NCI-H1436 treated with DMSO at 0.1 percent for 48 hours (cell line): ENCODE data around the gene TPRN.

Source experiments
- DNase-seq: peaks from one replicate; lab custom pipeline; 2025; lab: John Stamatoyannopoulos, UW

Gene TPRN

DNA sequence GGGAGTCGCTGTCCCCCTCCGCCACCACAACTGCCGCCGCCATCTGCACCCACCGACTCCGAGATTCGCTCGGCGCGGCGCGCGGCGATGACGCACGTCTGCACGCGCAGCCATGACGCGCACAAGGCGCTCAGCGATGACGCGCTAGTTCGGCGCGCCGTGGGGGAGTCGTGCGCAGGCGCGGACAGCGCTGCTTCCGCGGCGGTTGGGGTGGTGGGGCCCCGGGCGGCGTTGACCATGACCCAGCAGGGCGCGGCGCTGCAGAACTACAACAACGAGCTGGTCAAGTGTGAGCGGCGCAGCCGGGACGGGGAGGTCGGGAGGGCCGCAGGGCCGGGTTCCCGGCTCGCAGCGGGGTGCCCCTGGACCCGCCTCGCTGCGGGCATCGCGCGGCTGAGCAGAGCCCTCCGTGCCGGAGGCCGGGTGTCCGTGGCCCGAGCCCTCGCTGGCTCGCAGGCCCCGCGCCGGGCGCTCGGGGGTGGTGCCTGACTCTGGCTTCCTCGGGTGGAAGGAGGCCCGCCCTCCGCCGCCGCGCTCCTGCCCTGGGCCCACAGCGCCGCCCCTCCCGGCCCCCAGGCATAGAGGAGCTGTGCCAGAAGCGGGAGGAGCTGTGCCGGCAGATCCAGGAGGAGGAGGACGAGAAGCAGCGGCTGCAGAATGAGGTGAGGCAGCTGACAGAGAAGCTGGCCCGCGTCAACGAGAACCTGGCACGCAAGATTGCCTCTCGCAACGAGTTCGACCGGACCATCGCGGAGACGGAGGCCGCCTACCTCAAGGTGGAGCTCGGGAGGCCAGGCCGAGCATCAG, 11.8 kb downstream of the TPRN start, which contains the start of the genes ANAPC2 and SSNA1:
ANAPC2 (minus strand) TSS at position 71 of the 807 bp plus-strand sequence; CDS start at position 43, 28 bp downstream.
SSNA1 (plus strand) TSS at position 187 of the 807 bp plus-strand sequence; CDS start at position 238, 51 bp downstream.
- DNase-seq, result peak; percentile 58

DNA sequence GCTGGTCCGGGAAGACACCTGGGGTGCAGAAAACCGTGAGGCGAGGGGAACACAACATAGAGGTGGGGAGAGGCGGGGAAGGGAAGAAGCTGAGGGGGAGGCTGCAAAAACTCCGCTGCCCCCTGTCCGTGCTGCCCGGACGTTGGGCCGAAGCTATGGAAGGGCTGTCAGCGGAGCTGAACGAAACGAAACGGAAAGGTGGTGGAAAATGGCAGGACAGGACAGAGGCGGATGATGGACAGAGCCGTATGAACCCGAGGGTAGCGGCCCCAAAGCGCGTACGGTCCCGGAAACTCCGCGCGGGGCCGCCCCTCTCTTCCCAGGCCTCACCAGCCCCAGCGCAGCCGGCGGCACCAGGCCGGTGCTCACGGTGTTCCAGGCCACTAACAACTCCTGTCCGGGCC, 12.5 kb downstream of the TPRN start:
- no peak for DNase-seq

DNA sequence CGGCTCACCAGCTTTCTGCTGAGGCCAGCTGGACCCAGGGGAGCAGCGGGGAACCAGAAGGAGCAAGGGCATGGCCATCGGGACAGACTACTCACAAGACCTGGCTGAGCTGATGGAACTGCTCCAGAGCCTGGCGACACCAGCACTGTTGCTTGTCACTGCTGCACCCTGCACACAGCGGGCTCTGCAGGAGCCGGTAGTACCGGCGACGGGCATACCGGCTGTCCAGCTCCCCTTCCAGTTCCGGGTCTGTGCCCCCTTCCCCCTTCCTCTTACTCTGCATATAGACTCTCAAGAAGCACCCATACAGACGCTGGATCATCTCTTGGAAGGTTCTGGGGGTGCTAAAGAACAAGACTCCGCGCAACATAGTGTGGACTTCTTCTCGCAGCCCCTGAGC, 13.2 kb downstream of the TPRN start:
- DNase-seq, result no peak

DNA sequence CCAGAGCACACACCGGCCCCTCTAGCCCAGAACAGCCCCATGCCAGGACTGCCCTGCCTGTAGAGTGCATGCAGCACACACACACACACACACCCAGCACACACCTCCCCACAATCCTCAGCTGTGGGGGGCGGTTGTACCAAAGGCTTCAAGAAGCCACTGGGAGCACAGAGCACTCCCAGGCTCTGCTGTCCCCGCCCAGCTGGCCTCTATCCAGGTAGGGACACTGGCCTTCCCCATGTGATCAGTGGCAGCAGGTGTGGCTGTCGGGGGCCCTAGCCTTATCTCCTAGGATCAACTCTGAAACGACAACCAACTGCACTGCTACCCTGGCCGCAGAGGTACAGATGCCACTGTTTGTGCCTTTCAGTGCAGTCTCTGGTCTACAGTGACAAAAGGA, 14.2 kb downstream of the TPRN start:
- DNase-seq, result no peak

DNA sequence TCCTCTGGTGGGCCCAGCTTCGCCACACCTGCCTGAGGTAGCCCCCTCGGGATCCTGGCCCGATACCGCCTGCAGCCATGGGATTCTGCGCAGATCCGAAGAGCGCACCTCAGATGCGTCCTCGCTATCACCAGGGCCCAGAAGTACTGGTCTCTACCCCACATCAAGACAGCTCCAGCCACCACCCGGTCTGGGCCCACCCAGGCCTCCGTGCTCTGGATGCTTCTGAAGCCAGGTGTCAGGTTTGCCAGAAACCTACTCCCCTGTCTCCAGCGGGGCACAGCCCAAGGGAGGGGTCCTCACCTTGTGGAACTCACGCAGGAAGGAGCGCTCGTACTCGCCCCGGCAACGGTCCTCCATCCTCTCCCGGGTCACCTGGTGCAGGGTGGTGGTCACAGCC, 14.6 kb downstream of the TPRN start:
- DNase-seq, result no peak

DNA sequence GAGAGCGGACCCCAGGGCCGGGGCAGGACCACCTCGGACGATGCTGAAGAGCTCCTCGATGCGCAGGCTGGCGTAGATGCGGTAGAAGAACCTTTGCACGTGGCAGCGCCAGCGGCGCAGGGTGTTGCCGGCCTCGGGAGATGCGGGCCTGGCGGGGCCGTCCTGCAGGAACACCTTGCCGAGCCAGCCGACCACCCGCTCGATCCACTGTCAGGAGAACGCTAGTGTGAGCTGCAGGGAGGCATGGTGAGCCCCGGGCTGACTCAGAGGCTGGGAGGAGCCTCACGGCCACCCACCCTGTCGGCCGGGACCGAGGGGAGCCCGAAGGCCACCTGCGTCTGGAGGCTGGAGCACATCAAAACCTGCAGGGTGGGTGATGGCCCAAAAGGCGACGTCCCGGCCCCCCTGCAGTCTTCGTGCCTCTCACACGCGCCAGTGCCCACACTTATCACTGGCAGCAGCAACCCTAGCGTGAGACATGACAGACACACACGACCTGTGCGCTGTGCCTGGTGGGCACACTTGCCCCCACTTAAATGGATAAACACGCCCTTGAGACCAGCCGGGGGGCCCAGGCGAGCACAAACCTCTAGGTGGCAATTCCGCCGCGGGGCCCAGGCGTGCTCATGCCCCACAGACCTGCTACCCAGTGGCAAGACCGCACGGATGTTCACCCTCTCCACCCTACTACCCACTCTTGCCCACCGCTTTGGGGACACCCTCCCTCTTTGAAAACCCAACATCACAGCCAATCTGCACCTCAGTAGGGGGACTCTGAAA, 15.5 kb downstream of the TPRN start:
- no peak for DNase-seq

DNA sequence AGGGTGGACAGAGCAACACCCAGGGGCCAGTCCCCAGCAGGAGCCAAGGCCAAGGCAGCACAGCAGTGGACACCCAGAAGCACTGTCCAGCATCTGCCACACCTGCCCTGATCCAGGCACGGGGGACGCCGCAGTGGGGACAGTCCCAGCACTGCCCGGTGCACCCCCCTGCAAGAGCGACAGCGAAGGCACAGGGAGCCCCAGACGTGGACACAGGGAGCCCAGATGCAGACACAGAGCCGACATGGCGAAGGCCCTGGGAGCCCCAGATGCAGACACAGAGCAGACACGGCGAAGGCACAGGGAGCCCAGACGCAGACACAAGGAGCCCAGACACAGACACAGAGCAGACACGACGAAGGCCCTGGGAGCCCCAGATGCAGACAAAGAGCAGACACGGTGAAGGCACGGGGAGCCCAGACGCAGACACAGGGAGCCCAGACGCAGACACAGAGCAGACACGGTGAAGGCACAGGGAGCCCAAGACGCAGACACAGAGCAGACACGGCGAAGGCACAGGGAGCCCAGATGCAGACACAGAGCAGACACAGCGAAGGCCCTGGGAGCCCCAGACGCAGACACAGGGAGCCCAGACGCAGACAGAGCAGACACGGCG, 16.5 kb downstream of the TPRN start:
- DNase-seq, result no peak

DNA sequence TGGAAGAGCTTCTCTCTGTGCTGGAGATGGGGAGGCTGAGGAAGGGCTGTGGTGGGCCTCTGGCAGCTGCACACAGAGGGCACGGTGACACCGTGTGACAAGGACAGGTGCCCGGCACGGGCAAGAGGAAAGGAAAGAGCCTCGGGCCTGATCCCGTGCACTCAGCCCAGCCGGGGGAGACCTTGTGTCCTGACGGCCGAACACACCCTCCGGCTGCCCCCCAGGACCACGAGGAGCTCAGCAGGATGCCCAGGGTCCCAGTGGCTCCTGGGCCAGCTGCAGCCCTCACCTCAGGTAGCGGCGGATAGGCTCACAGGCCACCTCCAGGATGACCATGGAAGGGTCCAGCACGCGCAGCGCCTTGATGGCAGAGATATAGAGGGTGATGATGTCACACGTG, 17.7 kb downstream of the TPRN start:
- DNase-seq, result no peak

DNA sequence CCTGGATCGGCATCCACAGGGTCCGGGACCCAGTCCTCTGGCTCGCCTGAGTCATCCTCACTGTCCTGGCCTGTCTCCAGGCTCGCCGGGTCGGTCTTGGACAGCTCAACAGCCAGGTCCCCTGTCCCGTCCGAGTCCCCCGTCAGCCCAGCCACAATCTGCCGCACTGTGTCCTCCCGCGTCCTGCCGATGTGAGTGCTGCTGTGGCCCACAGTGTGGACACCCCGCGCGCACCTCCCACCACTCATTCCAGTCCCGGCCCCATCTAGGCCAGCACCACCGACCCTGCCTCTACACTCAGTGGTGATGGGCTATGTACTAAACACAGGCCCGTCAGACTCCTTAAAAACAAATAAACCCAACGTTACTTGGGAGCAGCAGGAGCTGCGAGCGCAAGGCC, 18.9 kb downstream of the TPRN start:
- no peak for DNase-seq

DNA sequence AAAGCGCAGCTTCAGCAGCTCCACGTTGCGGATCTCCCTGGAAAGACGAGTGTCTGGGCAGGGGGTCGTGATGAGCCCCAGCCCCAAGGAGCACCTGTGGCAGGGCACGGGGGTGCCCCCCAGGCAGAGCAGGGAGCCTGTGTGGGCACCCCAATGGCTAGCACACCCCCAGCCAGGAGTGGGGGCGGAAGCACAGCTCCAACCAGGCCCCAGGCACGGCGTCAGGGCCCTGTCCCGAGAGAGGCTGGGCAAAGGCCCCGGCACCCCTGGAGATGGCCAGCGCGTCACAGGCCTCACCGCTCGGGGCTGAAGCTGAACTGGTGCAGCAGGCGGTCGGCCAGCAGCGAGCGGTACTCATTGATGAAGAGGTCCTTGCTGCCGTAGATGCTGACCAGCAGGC, 20.1 kb downstream of the TPRN start:
- DNase-seq, result no peak

DNA sequence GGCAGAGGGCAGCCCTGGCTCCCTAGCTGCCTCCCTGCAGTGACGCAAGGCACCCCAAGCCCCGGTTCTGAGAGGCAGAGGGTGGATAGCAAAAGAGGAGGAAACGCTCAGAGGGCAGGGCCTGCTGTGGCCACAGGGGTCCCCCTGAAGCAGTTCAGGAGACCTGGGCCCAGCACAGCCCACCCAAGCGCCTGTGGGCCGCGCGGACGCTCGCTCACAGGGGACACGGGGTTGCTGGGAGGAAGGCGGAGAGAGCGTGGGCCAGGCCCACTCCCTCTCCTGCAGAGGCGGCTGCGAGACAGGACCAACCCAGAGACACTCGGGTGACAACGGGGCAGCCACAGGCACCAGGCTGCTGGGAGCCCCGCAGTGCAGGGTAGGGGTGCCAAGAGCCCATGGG, 20.8 kb downstream of the TPRN start:
- no peak for DNase-seq

DNA sequence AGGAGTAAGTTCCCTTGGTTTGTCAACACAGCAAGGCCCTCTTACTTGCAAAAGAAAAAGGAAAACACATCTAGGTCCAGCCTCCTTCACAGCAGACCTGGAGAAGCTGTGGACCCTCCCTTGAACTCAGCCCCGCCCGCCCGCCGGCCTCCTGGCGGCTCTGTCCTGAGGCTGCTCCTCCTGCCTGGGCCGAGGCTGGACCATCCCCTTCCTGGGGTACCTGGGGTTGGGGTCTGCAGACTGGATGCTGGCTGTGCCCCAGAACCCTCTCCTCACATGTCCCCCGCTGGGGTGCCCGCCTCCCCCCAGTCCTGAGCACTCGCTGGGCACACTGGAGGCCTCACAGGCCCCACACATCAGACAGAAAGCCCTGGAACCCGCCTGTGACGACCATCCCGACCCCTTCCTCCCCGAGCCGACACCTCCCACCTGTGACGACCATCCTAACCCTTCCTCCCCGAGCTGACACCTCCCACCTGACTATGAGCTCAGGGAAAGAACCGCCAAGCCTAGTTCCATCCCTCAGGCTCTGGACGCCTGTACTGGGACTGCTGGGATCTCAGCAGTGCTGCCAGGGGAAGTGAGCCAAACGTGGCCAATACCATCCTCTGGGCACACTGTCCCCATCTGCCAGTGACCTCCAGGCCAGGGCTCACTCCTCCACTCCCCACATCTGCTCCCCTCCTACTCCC, 21.5 kb downstream of the TPRN start:
- DNase-seq, result no peak

DNA sequence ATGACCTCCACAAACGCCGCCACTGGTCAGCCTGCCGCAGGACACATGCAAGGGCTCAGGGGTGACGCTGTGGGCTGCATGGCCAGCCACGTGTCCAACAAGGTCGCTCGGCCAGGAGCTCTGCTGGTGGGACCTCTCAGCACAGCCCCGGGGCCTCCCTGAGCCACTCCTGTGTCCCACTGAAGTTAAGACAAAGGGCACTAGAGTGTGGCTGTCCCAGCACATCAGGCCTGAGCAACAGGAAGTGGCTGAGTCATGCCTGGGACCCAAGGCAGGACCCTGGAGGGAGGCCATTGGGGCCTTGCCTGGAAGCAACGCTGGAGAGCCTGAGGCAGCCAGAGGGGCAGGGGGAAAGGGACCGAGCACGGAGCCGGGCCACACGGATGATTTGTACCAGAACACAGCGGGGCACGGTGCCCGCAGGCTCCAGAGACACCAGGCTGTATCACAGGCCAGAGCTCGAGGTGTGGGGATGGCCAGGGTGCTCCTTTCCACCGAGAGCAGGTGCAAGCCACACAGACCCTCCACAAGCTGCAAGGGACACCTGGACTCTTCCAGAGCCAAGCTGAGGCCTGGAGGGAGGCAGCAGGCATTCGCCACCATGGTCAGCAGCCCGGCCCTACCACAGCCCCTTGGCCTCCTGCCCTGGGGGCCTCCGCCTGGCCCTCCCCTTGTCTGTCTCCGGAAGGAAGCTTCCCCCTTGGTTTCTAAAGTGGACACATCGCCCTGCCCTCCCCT, 22.2 kb downstream of the TPRN start:
- DNase-seq, result no peak

DNA sequence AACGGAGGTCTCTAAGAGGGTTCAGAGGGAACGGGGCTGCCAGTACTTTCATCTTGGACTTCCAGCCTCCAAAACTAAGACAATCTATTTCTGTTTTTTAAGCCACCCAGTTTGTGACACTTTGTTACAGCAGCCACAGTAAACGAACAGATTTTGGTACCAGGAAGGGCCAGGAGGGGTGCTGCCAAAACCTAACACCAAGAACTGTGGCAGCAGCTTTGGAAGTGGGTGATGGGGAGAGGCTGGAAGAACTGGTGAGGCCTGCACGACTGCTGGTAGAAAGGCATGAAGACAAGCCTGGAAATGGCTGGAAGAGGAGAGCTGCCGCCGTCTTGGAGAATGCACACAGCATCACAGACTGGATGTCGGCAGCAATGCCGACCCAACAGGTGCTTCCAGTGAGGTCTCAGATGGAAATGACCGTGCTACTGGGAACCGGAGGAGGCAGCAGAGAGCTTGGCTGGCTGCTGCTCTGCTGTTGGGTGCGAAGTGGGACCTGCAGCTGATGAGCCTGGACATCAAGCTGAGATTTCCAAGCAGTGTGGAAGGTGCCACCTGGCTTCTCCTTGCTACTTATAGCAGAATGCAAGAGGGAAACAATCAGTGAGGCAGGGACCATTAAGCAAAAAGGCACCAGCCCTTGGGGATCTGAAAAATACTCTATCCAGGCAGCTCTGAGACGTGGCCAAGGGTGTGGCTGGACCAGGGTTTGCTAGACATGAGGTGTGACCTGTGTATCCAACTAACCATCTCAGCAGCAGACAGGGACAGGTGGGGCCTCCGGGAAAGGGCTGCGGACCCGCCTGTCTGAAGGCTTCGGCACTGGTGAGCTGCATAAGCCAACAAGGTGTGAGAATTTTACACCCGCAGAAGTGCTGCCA, 24.0 kb downstream of the TPRN start:
- no peak for DNase-seq

DNA sequence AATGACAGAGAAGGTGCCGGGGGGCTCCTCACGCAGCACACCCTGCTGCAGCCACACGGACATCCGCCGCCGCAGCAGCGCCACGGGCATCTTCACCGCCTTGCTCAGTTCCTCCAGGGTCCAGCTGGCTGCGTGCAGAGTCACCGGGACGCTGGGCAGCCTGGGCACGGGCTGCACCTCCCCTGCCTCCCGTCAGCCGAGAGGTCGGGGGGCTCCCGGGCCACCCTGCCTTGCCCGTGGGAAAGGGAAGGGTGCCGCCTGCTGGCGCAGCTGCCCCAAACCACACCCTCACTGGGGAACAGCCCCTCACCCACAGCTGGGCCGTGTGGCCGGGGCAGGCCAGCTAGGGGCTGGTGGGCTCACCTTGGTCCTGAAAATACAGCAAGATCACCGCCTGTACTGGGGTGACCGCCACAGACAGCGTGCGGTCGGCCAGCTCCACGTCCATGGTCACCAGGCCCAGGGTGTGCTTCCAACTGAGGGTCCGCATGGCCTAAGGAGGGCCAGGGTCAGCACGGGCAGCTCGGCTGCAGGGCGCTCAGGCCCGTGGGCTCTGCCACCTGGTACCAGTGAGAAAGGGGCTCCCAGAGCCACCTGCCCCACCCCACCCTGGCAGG, 25.1 kb downstream of the TPRN start:
- no peak for DNase-seq

DNA sequence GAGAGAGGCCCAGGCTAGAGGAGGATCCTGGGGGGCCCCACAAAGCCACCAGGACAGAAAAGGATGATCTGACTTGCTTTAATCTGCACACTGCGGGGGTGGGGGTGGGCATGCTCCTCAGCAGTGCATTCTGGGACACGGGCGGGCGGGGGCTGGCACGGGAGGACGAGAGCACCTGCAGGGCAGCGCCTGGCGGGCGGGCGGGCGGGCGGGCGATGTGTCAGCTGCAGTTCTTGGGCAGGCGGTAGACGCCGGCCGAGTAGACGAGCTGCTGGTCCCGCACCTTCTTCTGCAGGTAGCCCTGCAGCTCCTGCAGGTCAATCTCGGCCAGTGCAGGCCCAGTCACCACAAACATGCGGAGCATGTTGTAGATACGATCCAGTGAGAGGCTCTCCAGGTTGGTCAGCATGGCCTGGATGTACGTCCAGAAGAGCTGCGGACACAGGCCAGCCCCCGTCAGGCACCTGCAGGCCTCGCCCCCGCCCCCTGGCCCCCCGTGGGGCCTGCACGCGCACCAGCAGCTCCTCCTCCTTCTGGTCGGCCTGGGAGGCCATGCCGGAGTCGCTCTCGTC, 25.7 kb downstream of the TPRN start:
- no peak for DNase-seq

DNA sequence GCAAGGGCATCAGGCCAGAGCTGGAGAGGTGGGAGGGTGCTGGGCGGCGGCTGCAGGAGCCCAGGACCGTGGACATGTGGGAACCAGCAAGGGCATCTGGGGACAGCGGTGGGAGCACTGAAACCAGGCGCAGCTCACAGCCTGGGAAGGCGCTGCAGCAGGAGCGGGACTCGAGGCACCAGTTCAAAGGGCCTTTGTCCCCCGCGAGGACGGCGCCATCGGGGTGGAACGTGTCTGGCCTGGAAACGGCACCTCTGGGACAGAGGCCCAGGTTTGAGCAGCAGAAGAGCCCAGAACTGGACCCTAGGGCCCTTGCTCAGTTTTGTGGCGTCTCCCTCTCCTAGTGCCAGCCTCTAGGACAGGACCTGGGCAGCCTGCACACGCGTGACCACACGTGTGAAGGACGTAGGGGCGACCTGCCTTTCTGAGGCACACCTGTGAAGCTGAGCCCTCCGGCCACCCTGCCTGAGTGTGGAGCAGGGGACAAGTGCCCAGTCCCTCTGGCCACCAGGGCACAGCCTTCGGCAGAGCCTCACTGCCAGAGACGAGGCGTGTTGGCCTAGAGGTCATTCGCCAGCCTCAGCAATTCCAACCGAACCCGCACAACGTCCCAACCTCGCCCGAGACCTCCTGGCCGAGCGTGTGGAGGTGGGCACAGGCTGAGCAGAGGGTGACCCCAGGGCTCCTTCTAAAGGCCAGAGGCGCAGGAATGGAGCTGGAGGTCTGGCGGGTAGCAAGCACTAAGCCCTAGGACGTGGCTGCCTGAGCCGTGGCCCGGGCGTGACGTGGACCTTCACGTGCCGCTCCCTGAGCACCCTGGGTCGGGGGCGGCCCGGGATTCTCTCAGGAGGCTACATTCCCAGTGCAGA, 26.5 kb downstream of the TPRN start:
- DNase-seq, result no peak

DNA sequence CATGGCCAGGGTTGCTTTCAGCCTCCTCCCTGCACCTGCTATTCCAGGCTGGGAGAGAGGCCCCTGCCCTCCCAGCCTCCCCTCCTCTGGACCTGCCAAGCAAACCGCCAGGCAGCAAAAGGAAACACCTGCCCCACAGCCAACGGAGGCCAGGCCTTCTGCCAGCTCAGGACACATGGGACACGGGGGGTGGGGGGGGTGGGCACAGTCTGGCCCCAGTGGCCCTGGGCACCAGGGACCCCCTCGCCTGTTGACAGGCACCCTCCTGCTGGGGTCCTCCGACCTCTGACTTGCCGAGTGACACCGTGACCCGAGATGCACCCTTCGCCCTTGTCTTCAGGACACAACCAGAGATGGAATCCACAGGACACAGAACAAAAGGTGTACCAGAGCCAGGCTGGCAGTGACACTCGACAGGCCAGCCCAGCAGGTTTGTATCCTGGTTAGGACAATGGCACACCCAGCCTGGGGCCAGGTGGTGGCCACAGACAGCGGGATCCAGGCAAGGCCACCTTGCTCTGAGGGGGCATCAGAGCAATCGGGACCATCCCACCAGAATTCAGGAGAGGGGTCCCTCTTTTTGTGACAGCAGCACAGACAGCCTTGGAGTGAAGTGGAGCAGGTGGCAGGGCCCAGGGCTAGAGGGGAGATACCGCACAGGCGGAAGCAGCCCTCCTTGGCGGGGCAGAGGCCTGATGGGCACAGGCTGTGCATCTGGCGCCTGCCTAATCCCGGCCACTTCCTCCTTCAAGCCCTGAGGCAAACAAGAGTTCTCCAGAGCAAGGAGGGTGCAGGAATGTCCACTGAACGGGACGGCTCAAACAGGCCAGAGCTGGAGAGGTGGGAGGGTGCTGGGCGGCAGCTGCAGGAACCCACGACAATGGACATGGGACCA, 27.4 kb downstream of the TPRN start:
- DNase-seq, result no peak
